ENCODE data around the gene ATXN1. TPM values are rescaled to one million over a fixed set of nuclear protein-coding genes. Genes with fewer than 3 reads are reported as not detected.

Gene ATXN1
- total RNA-seq, 1 donor = 48.5 TPM

- H3K4me2 ChIP-seq (ENCODE audit: insufficient read depth, low read length) = no peak overlapping the region
- no peak overlapping the region for H3K27ac ChIP-seq (ENCODE audit: low read depth, low read length)
- H4K20me1 ChIP-seq (ENCODE audit: insufficient read depth, low read length) = no peaks in the 10 kb centered on the region
- H2AFZ ChIP-seq (ENCODE audit: low read length) = no peak overlapping the region
- no peak overlapping the region for H3K4me3 ChIP-seq (ENCODE audit: insufficient read depth, low read length)
- H3K9me3 ChIP-seq (ENCODE audit: low read depth, low read length) = no peaks in the 10 kb centered on the region
- H3K79me2 ChIP-seq (ENCODE audit: insufficient read depth, low read length) = no peaks in the 10 kb centered on the region
- no peak for DNase-seq (ENCODE audit: insufficient read length, low spot score, missing footprints)
- no peaks in the 10 kb centered on the region for H3K36me3 ChIP-seq (ENCODE audit: insufficient read depth, low read length)
- peaks cover 20% of the 10 kb centered on the region for H3K4me1 ChIP-seq (ENCODE audit: insufficient read depth, low read length)
- no peaks in the 10 kb centered on the region for H3K27me3 ChIP-seq (ENCODE audit: insufficient read depth, low read length)
- TF ChIP-seq, protein P1, sequence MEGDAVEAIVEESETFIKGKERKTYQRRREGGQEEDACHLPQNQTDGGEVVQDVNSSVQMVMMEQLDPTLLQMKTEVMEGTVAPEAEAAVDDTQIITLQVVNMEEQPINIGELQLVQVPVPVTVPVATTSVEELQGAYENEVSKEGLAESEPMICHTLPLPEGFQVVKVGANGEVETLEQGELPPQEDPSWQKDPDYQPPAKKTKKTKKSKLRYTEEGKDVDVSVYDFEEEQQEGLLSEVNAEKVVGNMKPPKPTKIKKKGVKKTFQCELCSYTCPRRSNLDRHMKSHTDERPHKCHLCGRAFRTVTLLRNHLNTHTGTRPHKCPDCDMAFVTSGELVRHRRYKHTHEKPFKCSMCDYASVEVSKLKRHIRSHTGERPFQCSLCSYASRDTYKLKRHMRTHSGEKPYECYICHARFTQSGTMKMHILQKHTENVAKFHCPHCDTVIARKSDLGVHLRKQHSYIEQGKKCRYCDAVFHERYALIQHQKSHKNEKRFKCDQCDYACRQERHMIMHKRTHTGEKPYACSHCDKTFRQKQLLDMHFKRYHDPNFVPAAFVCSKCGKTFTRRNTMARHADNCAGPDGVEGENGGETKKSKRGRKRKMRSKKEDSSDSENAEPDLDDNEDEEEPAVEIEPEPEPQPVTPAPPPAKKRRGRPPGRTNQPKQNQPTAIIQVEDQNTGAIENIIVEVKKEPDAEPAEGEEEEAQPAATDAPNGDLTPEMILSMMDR (IDR thresholded peaks at IDR 0.05; ENCODE audit: extremely low read depth, low read depth, low read length) = no peak
These were observed 355.9 kb downstream of the ATXN1 start for GRCh38 chr6:16405375-16405774.

- Histone ChIP-seq H3K79me2 (ENCODE audit: insufficient read depth, low read length) (no peaks in the 10 kb centered on the region), H4K20me1 (ENCODE audit: insufficient read depth, low read length) (no peaks in the 10 kb centered on the region), H3K4me1 (ENCODE audit: insufficient read depth, low read length) (peaks cover 18% of the 10 kb centered on the region), H3K9me3 (ENCODE audit: low read depth, low read length) (no peaks in the 10 kb centered on the region), H2AFZ (ENCODE audit: low read length) (no peak overlapping the region), H3K4me3 (ENCODE audit: insufficient read depth, low read length) (no peak overlapping the region), H3K36me3 (ENCODE audit: insufficient read depth, low read length) (no peaks in the 10 kb centered on the region), H3K27ac (ENCODE audit: low read depth, low read length) (peak overlapping the region; percentile 10), H3K27me3 (ENCODE audit: insufficient read depth, low read length) (no peaks in the 10 kb centered on the region), H3K4me2 (ENCODE audit: insufficient read depth, low read length) (no peak overlapping the region)
- DNase-seq (ENCODE audit: insufficient read length, low spot score, missing footprints) = no peak
- TF ChIP-seq, protein P1 (IDR thresholded peaks at IDR 0.05; ENCODE audit: extremely low read depth, low read depth, low read length) = no peak
These were observed 356.8 kb downstream of the ATXN1 start for GRCh38 chr6:16404456-16404855.

DNA sequence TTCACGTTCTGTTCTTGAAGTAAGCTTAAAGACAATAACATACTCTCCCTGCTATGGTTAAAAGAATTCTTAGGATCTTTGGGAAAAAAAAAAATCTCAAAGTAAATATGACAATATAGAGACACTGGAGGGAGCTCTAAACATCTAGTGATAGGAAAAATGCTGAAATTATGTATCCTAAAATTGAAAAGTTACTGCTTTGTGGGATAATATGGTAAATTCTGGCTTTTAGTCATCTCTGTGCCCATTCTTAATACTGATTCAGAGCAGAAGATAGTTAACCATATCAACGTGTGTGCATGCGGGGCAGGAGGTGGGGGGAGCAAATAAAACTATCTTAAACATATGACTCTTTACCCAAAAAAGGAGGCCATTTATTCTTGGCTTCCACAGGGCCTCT is 357.4 kb downstream of the ATXN1 start:
- H3K27ac ChIP-seq (ENCODE audit: low read depth, low read length) = peak overlapping the region; percentile 10
- no peaks in the 10 kb centered on the region for H4K20me1 ChIP-seq (ENCODE audit: insufficient read depth, low read length)
- H3K4me2 ChIP-seq (ENCODE audit: insufficient read depth, low read length) = no peak overlapping the region
- no peak overlapping the region for H2AFZ ChIP-seq (ENCODE audit: low read length)
- no peak overlapping the region for H3K4me3 ChIP-seq (ENCODE audit: insufficient read depth, low read length)
- H3K36me3 ChIP-seq (ENCODE audit: insufficient read depth, low read length) = no peaks in the 10 kb centered on the region
- DNase-seq (ENCODE audit: insufficient read length, low spot score, missing footprints) = no peak
- peaks cover 25% of the 10 kb centered on the region for H3K4me1 ChIP-seq (ENCODE audit: insufficient read depth, low read length)
- H3K9me3 ChIP-seq (ENCODE audit: low read depth, low read length) = no peaks in the 10 kb centered on the region
- H3K79me2 ChIP-seq (ENCODE audit: insufficient read depth, low read length) = no peaks in the 10 kb centered on the region
- no peaks in the 10 kb centered on the region for H3K27me3 ChIP-seq (ENCODE audit: insufficient read depth, low read length)
- TF ChIP-seq, protein P1 (IDR thresholded peaks at IDR 0.05; ENCODE audit: extremely low read depth, low read depth, low read length) = peak; percentile 46

DNA sequence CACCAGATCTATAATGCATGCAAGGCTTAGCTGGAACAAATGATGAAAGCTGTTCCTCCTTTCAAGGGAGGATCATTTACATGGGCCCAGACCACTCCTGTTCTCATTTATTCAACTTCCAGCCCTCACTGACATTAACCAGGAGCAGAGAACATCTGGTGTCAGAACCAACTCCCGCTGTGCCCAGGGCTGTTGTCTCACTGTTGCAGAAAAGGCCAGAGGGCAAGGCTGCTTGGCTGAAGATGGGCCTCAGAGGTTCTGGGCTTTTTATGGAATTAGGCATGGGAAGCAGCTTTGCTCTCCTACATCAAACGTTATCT is 358.7 kb downstream of the ATXN1 start:
- no peak overlapping the region for H3K4me2 ChIP-seq (ENCODE audit: insufficient read depth, low read length)
- H3K9me3 ChIP-seq (ENCODE audit: low read depth, low read length) = no peaks in the 10 kb centered on the region
- no peak overlapping the region for H3K4me3 ChIP-seq (ENCODE audit: insufficient read depth, low read length)
- no peaks in the 10 kb centered on the region for H3K27me3 ChIP-seq (ENCODE audit: insufficient read depth, low read length)
- DNase-seq (ENCODE audit: insufficient read length, low spot score, missing footprints) = peak; percentile 81
- H3K79me2 ChIP-seq (ENCODE audit: insufficient read depth, low read length) = no peaks in the 10 kb centered on the region
- peak overlapping the region; percentile 34 for H3K27ac ChIP-seq (ENCODE audit: low read depth, low read length)
- H3K4me1 ChIP-seq (ENCODE audit: insufficient read depth, low read length) = peaks cover 38% of the 10 kb centered on the region
- H3K36me3 ChIP-seq (ENCODE audit: insufficient read depth, low read length) = no peaks in the 10 kb centered on the region
- H4K20me1 ChIP-seq (ENCODE audit: insufficient read depth, low read length) = no peaks in the 10 kb centered on the region
- H2AFZ ChIP-seq (ENCODE audit: low read length) = peak overlapping the region; percentile 23
- TF ChIP-seq, protein P1 (IDR thresholded peaks at IDR 0.05; ENCODE audit: extremely low read depth, low read depth, low read length) = no peak
